HUES48 (cell line): ENCODE results near the gene CBLN1.
"Not testable (repeated sequence)": the region's sequence is repeated elsewhere in the genome, so short reads cannot be mapped to it uniquely, and the experiment has no call there.

Experiments
- H3K27ac ChIP-seq: one replicate; pipeline ENCODE4 v1.7.0; 2013; ENCODE audit warnings: low read depth, low read length, inconsistent platforms
- H3K27me3 ChIP-seq: 2 replicates; pipeline ENCODE4 v1.6.1; 2013; ENCODE audit warnings: mild to moderate bottlenecking, low read length; ENCODE audit not compliant: control insufficient read depth, insufficient read depth
- H3K36me3 ChIP-seq: 2 replicates; pipeline ENCODE4 v1.6.1; 2013; ENCODE audit warnings: low read length; ENCODE audit not compliant: control insufficient read depth, insufficient read depth
- H3K4me1 ChIP-seq: 2 replicates; pipeline ENCODE4 v1.6.1; 2013; ENCODE audit warnings: mild to moderate bottlenecking, low read length; ENCODE audit not compliant: control insufficient read depth, insufficient read depth
- H3K4me3 ChIP-seq: 2 replicates; pipeline ENCODE4 v1.5.1; 2013; ENCODE audit warnings: mild to moderate bottlenecking, low read depth, low read length
- H3K9ac ChIP-seq: 2 replicates; pipeline ENCODE4 v1.6.1; 2013; ENCODE audit warnings: mild to moderate bottlenecking, low read depth, low read length, moderate library complexity
- H3K9me3 ChIP-seq: 2 replicates; pipeline ENCODE4 v1.6.1; 2013; ENCODE audit warnings: low read length; ENCODE audit not compliant: control insufficient read depth, insufficient read depth

Gene CBLN1

DNA sequence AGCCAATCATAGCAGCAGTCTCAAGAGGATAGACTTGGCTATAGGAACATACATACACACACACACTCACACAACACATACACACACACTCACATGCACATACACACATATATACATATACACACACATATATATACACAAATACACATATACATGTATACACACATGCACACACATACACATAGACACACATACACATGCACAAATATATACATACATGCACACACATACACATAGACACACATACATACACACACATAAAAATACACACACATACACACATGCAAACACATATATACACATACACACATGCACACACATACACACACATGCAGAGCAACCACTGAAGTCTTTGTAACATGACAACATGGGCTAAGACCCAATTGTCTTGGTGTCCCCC, 19.7 kb downstream of the CBLN1 start:
- no peak overlapping the region for H3K27ac ChIP-seq
- no peak overlapping the region for H3K9ac ChIP-seq
- no peaks in the 10 kb centered on the region for H3K9me3 ChIP-seq
- no peaks in the 10 kb centered on the region; the same call in 1 of the 2 replicates for H3K4me1 ChIP-seq
- H3K36me3 ChIP-seq: no peaks in the 10 kb centered on the region
- H3K27me3 ChIP-seq: 0 out of 2 replicates have a peak, but pooled peaks cover 6% of the 10 kb centered on the region
- H3K4me3 ChIP-seq: no peak overlapping the region

DNA sequence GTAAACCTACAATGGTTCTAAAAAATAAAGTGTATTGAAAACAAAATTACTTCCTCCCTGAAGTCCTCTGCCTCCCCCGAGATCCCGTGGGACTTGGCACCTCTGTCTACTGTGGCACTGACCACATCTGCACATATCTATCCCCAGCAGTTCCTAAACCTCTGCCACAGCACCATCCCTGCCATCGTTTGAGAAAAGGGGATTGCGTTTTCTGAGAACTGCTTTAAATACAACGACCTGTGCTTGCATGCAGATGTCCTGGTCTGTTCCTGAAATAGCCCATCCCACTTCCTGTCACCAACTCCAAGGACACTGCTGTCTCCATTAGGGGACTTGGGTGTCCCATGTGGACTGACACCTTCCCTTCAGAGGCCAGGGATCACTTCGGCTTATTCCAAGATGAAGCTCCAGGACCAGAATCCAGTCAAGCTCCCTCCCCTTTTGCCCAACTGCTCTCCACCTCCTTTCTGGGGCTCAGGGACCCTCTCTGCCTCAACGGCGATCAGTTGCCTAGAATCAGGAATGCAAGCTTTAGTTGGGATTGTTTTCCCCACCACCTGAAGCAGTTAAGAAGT, 20.6 kb downstream of the CBLN1 start:
- Histone ChIP-seq H3K9ac (no peak overlapping the region), H3K9me3 (no peaks in the 10 kb centered on the region), H3K36me3 (no peaks in the 10 kb centered on the region), H3K27me3 (no peaks in the 10 kb centered on the region), H3K27ac (no peak overlapping the region), H3K4me1 (no peaks in the 10 kb centered on the region; the same call in 1 of the 2 replicates), H3K4me3 (no peak overlapping the region)

DNA sequence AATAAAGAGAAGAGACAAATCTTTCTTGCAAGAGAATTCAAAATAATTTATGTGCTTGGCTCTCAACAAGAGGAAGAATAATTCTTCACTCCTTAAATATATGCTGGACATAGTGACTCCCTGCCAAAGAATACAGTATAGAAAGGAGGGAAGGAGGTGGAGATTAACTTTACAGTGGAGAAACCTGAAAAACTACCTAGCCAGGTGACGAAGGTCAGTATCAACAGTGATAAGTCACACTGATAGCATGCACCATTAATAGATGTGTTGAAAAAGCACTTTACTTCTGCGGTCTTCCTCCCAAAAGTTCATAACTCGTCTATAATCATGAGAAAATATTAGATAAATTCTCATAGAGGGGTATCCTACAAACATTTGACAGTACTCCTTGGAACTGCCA, 21.4 kb downstream of the CBLN1 start:
- Histone ChIP-seq H3K9me3 (no peaks in the 10 kb centered on the region), H3K4me1 (no peaks in the 10 kb centered on the region; the same call in 1 of the 2 replicates)

DNA sequence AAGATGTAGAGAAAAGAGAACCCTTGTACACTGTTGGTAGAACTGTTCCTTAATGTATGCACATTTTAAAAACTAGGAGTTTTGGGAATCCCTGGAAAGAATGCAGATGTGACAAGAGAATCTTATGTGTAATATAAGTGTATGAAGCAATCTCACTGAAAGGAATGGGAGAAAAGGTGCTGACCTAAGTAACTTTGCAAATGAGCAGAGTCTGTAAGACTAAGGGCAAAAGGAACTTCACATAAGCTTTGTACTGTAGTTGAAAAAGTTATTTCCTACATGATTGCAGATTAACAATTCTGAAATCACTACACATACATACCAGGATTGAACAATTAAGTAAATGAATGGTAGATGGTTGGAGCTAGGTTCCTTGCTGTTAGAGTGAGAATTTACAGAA, 22.3 kb downstream of the CBLN1 start:
- H3K27ac ChIP-seq: no peak overlapping the region
- H3K9ac ChIP-seq: no peak overlapping the region
- no peak overlapping the region for H3K4me3 ChIP-seq
- no peaks in the 10 kb centered on the region for H3K9me3 ChIP-seq
- H3K36me3 ChIP-seq: no peaks in the 10 kb centered on the region
- no peaks in the 10 kb centered on the region; the same call in 1 of the 2 replicates for H3K4me1 ChIP-seq
- H3K27me3 ChIP-seq: no peaks in the 10 kb centered on the region

More for the DNA sequence above, 21.4 kb downstream of the CBLN1 start:
- Histone ChIP-seq H3K27me3 (no peaks in the 10 kb centered on the region), H3K9ac (no peak overlapping the region), H3K4me3 (no peak overlapping the region), H3K36me3 (no peaks in the 10 kb centered on the region), H3K27ac (no peak overlapping the region)

DNA sequence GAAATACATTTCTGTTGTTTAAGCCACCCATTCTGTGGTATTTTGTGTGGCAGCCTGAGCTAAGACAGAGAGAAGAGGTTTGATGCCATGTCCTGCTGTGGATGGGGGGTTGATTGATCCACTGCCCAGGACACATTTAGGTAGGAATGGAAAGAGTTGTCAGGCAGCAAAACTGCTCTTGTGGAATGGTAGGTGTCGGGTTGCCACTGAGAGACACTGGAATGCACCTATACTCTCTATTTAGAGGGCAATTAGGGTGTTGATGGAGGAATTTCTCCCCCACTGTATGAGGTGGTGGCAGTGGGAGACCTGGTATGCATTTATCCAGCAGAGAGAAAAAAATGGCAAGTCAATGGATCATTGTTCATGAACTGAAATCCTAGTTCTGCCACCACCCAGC, 30.9 kb downstream of the CBLN1 start:
- Histone ChIP-seq H3K9ac (no peak overlapping the region), H3K27me3 (no peaks in the 10 kb centered on the region), H3K4me1 (peaks cover 19% of the 10 kb centered on the region), H3K36me3 (no peaks in the 10 kb centered on the region), H3K4me3 (no peak overlapping the region), H3K9me3 (no peaks in the 10 kb centered on the region), H3K27ac (no peak overlapping the region)

DNA sequence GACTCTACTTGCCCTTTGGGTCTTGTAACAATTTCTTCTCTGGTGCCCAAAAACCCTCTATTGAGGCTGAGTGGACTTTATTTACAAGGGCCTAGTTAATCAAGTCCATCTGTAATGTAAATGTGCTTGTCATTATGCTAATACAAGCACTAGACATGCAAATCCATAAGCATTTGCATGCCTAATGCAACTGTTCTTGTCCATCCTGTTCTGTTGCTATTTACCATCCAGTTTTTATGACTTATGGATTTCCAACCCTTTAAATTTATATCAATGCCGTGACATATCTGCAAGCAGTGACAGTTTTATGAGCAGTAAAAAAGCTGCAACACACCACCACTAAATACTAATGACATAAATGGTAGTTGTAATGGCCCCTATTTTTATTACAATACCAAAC, 33.4 kb downstream of the CBLN1 start:
- H3K27me3 ChIP-seq: no peaks in the 10 kb centered on the region
- no peaks in the 10 kb centered on the region for H3K9me3 ChIP-seq
- peaks cover 19% of the 10 kb centered on the region for H3K4me1 ChIP-seq
- no peaks in the 10 kb centered on the region for H3K36me3 ChIP-seq
- H3K9ac ChIP-seq: no peak overlapping the region
- no peak overlapping the region for H3K4me3 ChIP-seq
- H3K27ac ChIP-seq: no peak overlapping the region

DNA sequence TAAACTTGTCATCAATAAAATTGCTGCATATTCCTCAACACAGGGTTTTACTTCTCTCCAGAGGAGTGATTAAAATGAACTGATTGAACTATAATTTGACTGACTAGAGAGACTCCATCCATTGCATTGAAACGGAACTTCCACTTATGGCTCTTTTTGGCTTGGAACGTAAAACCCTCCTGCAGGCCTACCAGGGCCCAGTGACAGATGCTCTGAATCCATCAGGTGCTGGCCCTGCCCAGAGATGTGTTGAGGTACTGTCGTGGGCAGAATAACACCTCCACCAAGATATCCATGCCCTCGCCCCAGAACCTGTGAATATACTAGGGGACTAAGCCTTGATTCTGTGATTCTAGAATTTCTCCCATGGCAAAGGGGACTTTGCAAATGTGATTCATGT, 45.4 kb downstream of the CBLN1 start:
- Histone ChIP-seq H3K27ac (no peak overlapping the region), H3K9me3 (no peaks in the 10 kb centered on the region), H3K4me1 (no peaks in the 10 kb centered on the region), H3K4me3 (no peak overlapping the region), H3K9ac (no peak overlapping the region), H3K27me3 (no peaks in the 10 kb centered on the region), H3K36me3 (no peaks in the 10 kb centered on the region)

DNA sequence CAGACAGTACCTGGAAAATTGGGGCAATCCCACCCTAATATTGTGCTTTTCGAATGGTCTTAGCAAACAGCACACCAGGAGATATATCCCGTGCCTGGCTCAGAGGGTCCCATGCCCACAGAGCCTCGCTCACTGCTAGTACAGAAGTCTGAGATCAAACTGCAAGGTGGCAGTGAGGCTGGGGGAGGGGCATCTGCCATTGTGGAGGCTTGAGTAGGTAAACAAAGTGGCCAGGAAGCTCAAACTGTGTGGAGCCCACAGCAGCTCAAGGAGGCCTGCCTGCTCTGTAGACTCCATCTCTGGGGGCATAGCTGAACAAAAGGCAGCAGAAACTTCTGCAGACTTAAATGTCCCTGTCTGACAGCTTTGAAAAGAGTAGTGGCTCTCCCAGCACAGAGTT, 53.3 kb downstream of the CBLN1 start:
- not testable (repeated sequence) for H3K27me3 ChIP-seq, H3K4me3 ChIP-seq, H3K9ac ChIP-seq, H3K9me3 ChIP-seq, H3K36me3 ChIP-seq, H3K27ac ChIP-seq, H3K4me1 ChIP-seq
